ENCODE measurements around the gene HHIPL1. TPM values are rescaled to one million over a fixed set of nuclear protein-coding genes. Genes with fewer than 3 reads are reported as not detected.

Gene HHIPL1
- total RNA-seq, 1 donor from 2014 or later, result not detected

DNA sequence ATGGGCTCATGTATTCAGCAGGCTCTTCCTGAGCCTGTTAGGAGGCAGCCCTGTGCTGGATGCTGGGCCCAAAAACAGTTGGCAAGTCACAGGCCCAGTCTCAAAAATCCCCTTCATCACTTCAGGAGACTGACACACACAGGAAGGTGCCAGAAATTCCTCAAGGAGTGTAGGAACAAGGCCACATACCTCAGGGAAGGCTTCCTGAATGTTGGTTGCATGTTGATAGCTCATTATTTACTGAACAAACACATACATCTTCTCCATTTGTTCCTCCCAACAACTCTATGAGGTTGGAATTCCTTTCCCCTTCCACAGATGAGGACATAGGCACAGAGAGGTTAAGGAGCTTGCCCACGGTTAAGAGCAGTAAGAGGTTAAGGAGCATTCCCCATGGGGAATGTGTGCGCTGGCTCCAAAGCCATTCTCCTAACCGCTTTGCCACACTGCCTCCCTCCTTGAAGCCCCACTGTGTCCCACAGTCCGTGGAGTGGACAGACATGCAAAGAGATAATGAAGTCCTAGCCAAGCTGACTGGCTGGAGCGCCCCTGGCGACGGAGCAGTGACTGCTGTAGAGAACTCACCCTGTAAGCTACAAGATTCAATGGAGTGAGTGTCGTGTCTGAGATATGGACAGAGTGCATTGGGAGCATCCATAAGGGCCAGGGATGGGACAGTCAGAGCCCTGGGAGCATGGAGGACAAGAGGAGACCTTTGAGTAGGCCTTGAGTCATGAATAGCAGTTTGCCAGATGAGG, 3.3 kb downstream of the HHIPL1 start:
- H3K27me3 Mint-ChIP-seq (ENCODE audit: low read depth), result peaks cover 17% of the 10 kb centered on the region
- H3K36me3 Mint-ChIP-seq (ENCODE audit: low read depth), result no peaks in the 10 kb centered on the region
- intact Hi-C loops (cut with micrococcal nuclease), result no loop called here
- H3K9me3 Mint-ChIP-seq, result no peaks in the 10 kb centered on the region
- H3K27ac Mint-ChIP-seq, result no peak overlapping the region
- no peak overlapping the region for H3K4me3 Mint-ChIP-seq (ENCODE audit: low read depth)
- no peak for DNase-seq (ENCODE audit: low spot score)
- no peaks in the 10 kb centered on the region for H3K4me1 Mint-ChIP-seq (ENCODE audit: low read depth)

DNA sequence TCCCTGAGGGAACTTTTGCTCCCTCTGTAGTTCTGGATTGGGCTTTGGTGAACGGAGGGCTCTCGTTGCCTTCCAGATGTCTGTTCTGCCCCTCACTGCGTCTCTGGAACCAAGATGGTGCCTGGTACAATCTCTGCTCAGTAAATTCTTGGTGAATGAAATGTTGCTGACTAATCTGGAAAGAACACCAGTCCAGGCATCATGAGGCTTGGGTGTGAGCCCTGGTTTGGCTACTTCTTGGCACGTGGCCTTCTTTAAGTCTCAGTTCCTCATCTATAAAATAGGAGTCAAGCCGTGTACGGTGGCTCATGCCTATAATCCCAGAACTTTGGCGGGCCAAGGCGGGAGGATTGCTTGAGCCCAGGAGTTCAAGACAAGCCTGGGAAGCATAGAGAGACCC, 4.3 kb downstream of the HHIPL1 start:
- H3K4me1 Mint-ChIP-seq (ENCODE audit: low read depth), result no peaks in the 10 kb centered on the region
- peaks cover 9% of the 10 kb centered on the region for H3K27me3 Mint-ChIP-seq (ENCODE audit: low read depth)
- intact Hi-C loops (cut with micrococcal nuclease), result no loop called here

DNA sequence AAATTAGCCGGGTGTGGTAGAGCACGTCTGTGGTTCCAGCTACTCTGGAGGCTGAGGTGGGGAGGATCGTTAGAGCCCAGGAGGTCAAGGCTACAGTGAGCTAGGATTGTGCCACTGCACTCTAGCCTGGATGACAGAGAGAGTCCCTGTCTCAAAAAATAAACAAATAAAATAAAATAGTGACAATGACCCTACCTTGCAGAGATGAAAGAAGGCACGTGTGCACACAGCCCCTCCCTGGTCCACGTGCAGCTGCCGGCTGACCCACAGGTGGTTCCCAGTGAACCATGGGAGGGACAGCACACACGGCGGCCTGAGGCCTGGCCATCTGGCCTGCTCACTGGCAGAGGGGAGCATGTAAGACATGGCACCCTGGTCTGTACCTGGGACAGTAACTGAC, 4.7 kb downstream of the HHIPL1 start:
- Mint-ChIP-seq H3K36me3 (ENCODE audit: low read depth) (no peaks in the 10 kb centered on the region), H3K4me3 (ENCODE audit: low read depth) (no peak overlapping the region), H3K27ac (no peak overlapping the region), H3K9me3 (no peaks in the 10 kb centered on the region), H3K27me3 (ENCODE audit: low read depth) (peaks cover 11% of the 10 kb centered on the region), H3K4me1 (ENCODE audit: low read depth) (no peaks in the 10 kb centered on the region)
- DNase-seq (ENCODE audit: low spot score), result no peak
- intact Hi-C loops (cut with micrococcal nuclease), result no loop called here

More for the DNA sequence above, 4.3 kb downstream of the HHIPL1 start:
- no peak overlapping the region for H3K4me3 Mint-ChIP-seq (ENCODE audit: low read depth)
- DNase-seq (ENCODE audit: low spot score), result no peak
- H3K9me3 Mint-ChIP-seq, result no peaks in the 10 kb centered on the region
- no peak overlapping the region for H3K27ac Mint-ChIP-seq
- H3K36me3 Mint-ChIP-seq (ENCODE audit: low read depth), result no peaks in the 10 kb centered on the region

DNA sequence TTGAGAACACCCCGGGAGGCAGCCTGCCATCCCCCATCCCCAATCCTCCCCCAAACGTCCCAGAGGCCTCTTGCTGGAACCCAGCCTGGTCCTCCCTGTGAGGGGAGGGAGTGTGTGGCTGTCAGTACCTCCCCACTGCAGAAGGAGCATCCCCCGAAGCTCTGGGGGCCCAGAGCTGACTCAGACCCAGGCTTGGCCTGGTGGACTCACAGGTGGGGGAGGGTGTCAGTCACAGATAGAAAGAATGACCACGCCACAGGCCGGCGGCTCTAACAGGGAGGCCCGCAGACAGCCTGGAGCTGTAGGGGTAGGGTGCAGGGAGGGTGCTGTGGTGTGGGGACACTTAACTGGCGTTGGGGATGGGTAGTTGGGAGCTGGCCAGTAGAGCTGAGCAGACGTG, 5.3 kb downstream of the HHIPL1 start:
- H3K27ac Mint-ChIP-seq, result no peak overlapping the region
- no peak for DNase-seq (ENCODE audit: low spot score)
- no peaks in the 10 kb centered on the region for H3K4me1 Mint-ChIP-seq (ENCODE audit: low read depth)
- H3K9me3 Mint-ChIP-seq, result no peaks in the 10 kb centered on the region
- H3K27me3 Mint-ChIP-seq (ENCODE audit: low read depth), result peaks cover 12% of the 10 kb centered on the region
- H3K4me3 Mint-ChIP-seq (ENCODE audit: low read depth), result no peak overlapping the region
- intact Hi-C loops (cut with micrococcal nuclease), result no loop called here
- H3K36me3 Mint-ChIP-seq (ENCODE audit: low read depth), result no peaks in the 10 kb centered on the region

DNA sequence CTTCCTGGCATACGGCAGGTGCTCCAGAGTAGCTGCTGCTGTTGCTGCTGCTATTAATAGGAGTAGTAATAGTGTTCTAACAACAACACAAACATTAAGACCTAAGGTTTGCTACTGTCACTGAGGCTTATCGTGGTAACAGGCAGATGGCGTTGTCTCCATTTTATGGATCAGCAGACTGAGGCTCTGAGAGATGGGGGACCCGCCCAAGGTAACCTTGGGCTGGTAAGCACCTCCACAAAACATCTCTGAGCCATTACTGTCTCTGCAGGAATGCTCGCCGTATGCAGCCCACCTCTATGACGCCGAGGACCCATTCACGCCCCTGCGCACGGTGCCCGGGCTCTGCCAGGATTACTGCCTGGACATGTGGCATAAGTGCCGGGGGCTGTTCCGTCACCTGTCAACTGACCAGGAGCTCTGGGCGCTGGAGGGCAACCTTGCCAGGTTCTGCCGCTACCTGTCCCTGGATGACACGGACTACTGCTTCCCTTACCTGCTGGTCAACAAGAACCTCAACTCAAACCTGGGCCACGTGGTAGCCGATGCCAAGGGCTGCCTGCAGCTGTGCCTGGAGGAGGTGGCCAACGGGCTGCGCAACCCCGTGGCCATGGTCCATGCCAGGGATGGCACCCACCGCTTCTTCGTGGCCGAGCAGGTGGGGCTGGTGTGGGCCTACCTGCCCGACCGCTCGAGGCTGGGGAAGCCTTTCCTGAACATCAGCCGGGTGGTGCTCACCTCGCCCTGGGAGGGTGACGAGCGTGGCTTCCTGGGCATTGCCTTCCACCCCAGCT, 7.2 kb downstream of the HHIPL1 start:
- peaks cover 10% of the 10 kb centered on the region for H3K27me3 Mint-ChIP-seq (ENCODE audit: low read depth)

DNA sequence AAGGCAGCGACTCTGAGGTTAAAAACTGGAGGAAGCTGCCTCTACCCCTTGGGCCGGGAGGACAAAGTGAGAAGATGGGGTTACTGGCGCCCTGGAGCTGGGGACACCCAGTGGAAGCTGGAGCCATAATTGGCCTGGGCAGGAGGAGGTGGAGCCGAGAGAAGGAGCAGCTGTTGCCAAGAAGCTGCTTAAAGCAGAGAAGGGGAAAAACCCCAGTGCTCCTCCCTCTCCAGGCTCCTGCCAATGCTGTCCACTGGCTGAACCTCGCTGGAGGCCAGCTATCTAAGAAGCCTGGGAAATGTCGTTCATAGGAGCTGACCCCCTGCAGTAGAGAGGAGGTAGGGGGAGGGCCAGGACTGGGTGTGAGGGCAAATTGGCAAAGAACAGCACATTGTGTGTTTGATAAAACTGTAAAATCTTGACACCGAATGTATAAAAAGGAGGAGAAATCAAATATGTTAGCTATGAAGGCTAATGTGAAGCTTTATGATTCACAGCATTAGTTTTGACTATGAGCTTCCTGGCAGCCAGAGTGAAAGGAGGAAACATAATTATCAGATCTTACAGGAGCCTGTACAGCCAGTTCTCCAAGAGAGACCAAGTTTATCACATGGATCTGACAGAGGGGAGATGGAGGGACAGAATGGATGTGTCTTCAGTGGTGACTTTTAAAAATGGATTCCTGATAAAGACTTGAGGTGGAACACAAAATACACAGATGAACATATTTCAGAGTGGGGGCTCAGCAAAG, 9.5 kb downstream of the HHIPL1 start:
- no peak for DNase-seq (ENCODE audit: low spot score)
- Mint-ChIP-seq H3K27ac (no peak overlapping the region), H3K27me3 (ENCODE audit: low read depth) (peaks cover 26% of the 10 kb centered on the region), H3K9me3 (no peaks in the 10 kb centered on the region), H3K36me3 (ENCODE audit: low read depth) (no peaks in the 10 kb centered on the region), H3K4me3 (ENCODE audit: low read depth) (no peak overlapping the region), H3K4me1 (ENCODE audit: low read depth) (no peaks in the 10 kb centered on the region)
- intact Hi-C loops (cut with micrococcal nuclease), result no loop called here

More for the DNA sequence above, 7.2 kb downstream of the HHIPL1 start:
- no peak for DNase-seq (ENCODE audit: low spot score)
- no peaks in the 10 kb centered on the region for H3K9me3 Mint-ChIP-seq
- H3K27ac Mint-ChIP-seq, result no peak overlapping the region
- no peak overlapping the region for H3K4me3 Mint-ChIP-seq (ENCODE audit: low read depth)
- H3K4me1 Mint-ChIP-seq (ENCODE audit: low read depth), result no peaks in the 10 kb centered on the region
- intact Hi-C loops (cut with micrococcal nuclease), result no loop called here
- no peaks in the 10 kb centered on the region for H3K36me3 Mint-ChIP-seq (ENCODE audit: low read depth)

DNA sequence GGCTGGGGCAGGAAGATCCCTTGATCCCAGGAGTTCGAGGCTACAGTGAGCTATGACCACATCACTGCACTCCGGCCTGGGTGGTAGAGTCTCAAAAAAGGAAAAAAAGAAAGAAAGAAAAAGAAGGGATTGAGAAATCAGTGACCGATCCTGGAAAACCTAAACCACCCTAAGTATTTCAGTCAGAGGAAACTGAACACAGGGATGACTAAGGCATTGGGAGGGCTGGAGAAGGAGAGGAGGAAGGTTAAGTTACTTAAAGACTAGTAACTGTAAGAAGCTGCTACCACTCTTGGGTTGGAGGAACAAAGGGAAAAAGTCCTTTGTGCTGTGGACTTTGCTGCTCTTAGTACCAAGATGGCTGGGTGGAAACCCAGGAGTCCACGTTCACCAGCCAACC, 10.6 kb downstream of the HHIPL1 start:
- DNase-seq (ENCODE audit: low spot score), result no peak
- no peaks in the 10 kb centered on the region for H3K36me3 Mint-ChIP-seq (ENCODE audit: low read depth)
- H3K4me1 Mint-ChIP-seq (ENCODE audit: low read depth), result no peaks in the 10 kb centered on the region
- intact Hi-C loops (cut with micrococcal nuclease), result no loop called here
- H3K9me3 Mint-ChIP-seq, result no peaks in the 10 kb centered on the region
- H3K4me3 Mint-ChIP-seq (ENCODE audit: low read depth), result no peak overlapping the region
- H3K27me3 Mint-ChIP-seq (ENCODE audit: low read depth), result peaks cover 32% of the 10 kb centered on the region
- no peak overlapping the region for H3K27ac Mint-ChIP-seq

DNA sequence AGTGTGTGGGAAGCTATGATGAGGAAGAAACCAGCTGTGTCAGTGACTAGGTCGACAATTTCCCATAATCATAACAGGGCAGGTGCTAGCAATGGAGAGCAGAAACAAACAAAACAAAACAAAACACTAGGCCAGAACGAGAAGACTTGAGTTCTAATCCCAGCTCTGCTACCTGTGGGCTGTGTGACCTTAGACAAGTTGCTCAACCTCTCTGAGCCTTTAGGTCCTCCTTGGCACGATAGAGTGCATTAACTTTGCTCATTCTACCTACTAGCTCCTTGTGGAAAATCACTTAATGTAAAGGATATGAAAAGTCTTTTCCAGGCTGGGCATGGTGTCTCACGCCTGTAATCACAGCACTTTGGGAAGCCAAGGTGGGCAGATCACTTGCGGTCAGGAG, 11.2 kb downstream of the HHIPL1 start:
- Mint-ChIP-seq H3K27me3 (ENCODE audit: low read depth) (peaks cover 39% of the 10 kb centered on the region), H3K27ac (no peak overlapping the region)

DNA sequence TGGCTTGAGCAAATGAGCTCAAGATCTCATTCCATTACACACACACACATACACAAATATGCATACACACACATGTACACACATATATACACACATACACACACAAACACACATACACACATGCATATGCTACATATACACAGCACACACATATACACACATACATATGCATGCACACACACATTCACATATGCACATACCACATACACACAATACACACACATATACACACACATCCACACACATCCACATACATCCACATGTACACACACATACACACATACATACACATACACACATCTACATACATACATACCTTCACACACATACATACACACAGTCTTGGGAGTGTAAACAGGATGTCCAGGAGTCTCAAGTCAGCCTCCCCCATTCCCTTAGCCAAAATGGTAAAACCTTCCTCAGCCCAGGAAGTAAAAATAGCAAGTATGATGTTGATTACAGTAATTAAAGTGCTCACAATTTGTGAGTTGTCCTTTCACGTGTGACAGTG, 12.8 kb downstream of the HHIPL1 start:
- H3K9me3 Mint-ChIP-seq, result no peaks in the 10 kb centered on the region
- no peak overlapping the region for H3K4me3 Mint-ChIP-seq (ENCODE audit: low read depth)
- intact Hi-C loops (cut with micrococcal nuclease), result no loop called here
- peaks cover 40% of the 10 kb centered on the region for H3K27me3 Mint-ChIP-seq (ENCODE audit: low read depth)
- H3K4me1 Mint-ChIP-seq (ENCODE audit: low read depth), result no peaks in the 10 kb centered on the region
- no peak for DNase-seq (ENCODE audit: low spot score)
- no peak overlapping the region for H3K27ac Mint-ChIP-seq
- no peaks in the 10 kb centered on the region for H3K36me3 Mint-ChIP-seq (ENCODE audit: low read depth)

More for the DNA sequence above, 11.2 kb downstream of the HHIPL1 start:
- intact Hi-C loops (cut with micrococcal nuclease), result no loop called here
- no peak for DNase-seq (ENCODE audit: low spot score)
- no peaks in the 10 kb centered on the region for H3K36me3 Mint-ChIP-seq (ENCODE audit: low read depth)
- H3K9me3 Mint-ChIP-seq, result no peaks in the 10 kb centered on the region
- H3K4me3 Mint-ChIP-seq (ENCODE audit: low read depth), result no peak overlapping the region
- no peaks in the 10 kb centered on the region for H3K4me1 Mint-ChIP-seq (ENCODE audit: low read depth)

DNA sequence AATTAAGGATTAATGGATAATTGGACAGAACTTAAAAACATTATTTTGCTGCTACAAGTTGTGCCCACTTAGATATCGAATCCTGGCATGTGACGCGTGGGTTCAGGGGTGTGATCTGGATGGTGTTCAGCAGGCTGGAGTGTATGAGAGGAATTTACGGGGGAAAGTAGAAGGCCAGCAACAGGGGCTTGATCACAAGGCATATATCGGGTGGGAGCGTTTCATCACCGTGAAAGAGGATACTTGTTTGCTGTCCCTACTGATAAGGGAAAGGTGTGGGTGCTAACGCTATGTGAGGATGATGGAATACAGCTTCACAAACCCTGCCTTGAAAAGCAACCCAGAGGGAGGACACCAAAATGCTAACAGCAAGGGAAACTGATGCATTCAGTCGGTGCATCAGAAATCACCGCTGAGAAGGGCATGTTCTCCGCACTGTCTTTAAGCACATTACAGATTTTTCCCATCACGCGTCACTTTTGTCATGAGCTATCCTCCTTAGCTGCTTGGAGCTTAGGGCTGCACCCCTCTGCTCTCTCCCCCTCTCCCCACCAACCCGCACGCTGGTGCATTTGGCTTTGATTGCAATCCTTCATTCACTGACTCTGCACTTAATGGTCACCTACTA, 13.4 kb downstream of the HHIPL1 start:
- no peaks in the 10 kb centered on the region for H3K9me3 Mint-ChIP-seq
- DNase-seq (ENCODE audit: low spot score), result no peak
- intact Hi-C loops (cut with micrococcal nuclease), result no loop called here
- H3K27ac Mint-ChIP-seq, result no peak overlapping the region
- no peaks in the 10 kb centered on the region for H3K36me3 Mint-ChIP-seq (ENCODE audit: low read depth)
- peaks cover 40% of the 10 kb centered on the region for H3K27me3 Mint-ChIP-seq (ENCODE audit: low read depth)
- H3K4me3 Mint-ChIP-seq (ENCODE audit: low read depth), result no peak overlapping the region
- no peaks in the 10 kb centered on the region for H3K4me1 Mint-ChIP-seq (ENCODE audit: low read depth)

DNA sequence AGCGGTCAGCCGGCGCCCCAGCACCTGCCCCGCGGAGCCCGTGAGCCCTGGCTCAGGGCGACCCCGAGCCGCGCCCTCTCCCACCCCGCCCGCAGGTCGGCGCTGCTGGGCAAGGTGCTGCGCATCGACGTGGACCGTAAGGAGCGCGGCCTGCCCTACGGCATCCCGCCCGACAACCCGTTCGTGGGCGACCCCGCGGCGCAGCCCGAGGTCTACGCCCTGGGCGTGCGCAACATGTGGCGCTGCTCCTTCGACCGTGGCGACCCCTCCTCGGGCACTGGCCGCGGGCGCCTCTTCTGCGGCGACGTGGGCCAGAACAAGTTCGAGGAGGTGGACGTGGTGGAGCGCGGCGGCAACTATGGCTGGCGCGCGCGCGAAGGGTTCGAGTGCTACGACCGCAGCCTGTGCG, 14.4 kb downstream of the HHIPL1 start:
- Mint-ChIP-seq H3K27me3 (ENCODE audit: low read depth) (peaks cover 38% of the 10 kb centered on the region), H3K4me1 (ENCODE audit: low read depth) (no peaks in the 10 kb centered on the region), H3K27ac (no peak overlapping the region), H3K4me3 (ENCODE audit: low read depth) (no peak overlapping the region), H3K36me3 (ENCODE audit: low read depth) (no peaks in the 10 kb centered on the region), H3K9me3 (no peaks in the 10 kb centered on the region)
- intact Hi-C loops (cut with micrococcal nuclease), result no loop called here
- DNase-seq (ENCODE audit: low spot score), result no peak

DNA sequence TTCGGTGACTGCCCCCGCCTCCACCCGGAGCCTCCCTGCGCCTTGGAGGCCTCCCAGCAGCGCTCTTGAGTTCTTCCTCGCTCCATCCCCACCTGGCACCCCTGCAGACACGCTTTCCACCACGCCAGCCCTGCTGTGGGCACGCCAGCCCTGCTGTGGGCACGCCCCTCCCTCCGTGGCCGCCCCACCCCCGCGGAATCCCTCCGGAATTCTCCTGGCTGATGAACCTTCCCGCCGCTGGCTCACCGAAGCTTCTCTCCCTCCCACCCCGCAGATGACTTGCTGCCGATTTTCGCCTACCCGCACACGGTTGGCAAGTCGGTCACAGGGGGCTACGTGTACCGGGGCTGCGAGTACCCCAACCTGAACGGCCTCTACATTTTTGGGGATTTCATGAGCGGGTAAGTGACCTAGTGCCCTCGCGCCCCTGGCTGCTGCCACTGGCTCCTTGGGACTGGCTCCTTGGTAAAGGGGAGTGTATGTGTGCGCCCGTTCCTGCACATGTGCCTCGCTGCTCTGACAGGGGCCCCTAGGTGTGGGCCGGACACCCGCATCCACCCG, 15.2 kb downstream of the HHIPL1 start:
- Mint-ChIP-seq H3K9me3 (no peaks in the 10 kb centered on the region), H3K4me3 (ENCODE audit: low read depth) (no peak overlapping the region), H3K27ac (no peak overlapping the region), H3K4me1 (ENCODE audit: low read depth) (no peaks in the 10 kb centered on the region), H3K27me3 (ENCODE audit: low read depth) (peaks cover 35% of the 10 kb centered on the region), H3K36me3 (ENCODE audit: low read depth) (no peaks in the 10 kb centered on the region)
- DNase-seq (ENCODE audit: low spot score), result no peak
- intact Hi-C loops (cut with micrococcal nuclease), result no loop called here

All from activated T-helper 2 cell treated with anti-CD3 and anti-CD28 coated beads, Interferon-gamma antibody, Interleukin-2, Interleukin-4, amounts not matched to agents 10 μg/mL and 5 μg/mL and 100 μg/mL, durations not matched to agents 14 hours and 24 hours and 36 hours (primary cell).